Lower leg skin (tissue), 3 donors: ENCODE data around the gene NBPF8.
"Not testable (repeated sequence)": the region's sequence is repeated elsewhere in the genome, so short reads cannot be mapped to it uniquely, and the experiment has no call there.

Experiments used
- CTCF ChIP-seq, 3 donors: fragments of 450-650 bp; IDR thresholded peaks; one replicate each; pipeline ENCODE4 v1.5.1; 2016; ENCODE audit warnings: antibody characterized with exemption in 3 of 3, mild to moderate bottlenecking in 3 of 3, moderate library complexity in 2 of 3
- POLR2A ChIP-seq, 2 donors: fragments of 450-650 bp; IDR thresholded peaks; one replicate each; pipeline ENCODE4 v1.6.1; 2016 to 2017; ENCODE audit warnings: antibody characterized with exemption in 2 of 2, mild to moderate bottlenecking in 1 of 2, moderate library complexity in 1 of 2

- TF ChIP-seq CTCF, POLR2A (IDR thresholded peaks at IDR 0.05): not testable (repeated sequence)
Measured at GRCh38 chr1:120449124-120449523, 34.3 kb downstream of the NBPF8 start.
